ENCODE results near the gene NRXN3.
A peak's percentile ranks its signal among the peaks of the same experiment; 100 is the strongest.

NRXN3 gene

GRCh38 chr14:78598046-78598920 is 428.1 kb downstream of the NRXN3 start:
- peak in 1 of 2 experiments; percentile 21 for DNase-seq

- DNase-seq, result no peak
Observed at GRCh38 chr14:78605025-78605762, 435.0 kb downstream of the NRXN3 start.

- no peak for DNase-seq
Observed at GRCh38 chr14:78605897-78606500, 435.8 kb downstream of the NRXN3 start.

DNA sequence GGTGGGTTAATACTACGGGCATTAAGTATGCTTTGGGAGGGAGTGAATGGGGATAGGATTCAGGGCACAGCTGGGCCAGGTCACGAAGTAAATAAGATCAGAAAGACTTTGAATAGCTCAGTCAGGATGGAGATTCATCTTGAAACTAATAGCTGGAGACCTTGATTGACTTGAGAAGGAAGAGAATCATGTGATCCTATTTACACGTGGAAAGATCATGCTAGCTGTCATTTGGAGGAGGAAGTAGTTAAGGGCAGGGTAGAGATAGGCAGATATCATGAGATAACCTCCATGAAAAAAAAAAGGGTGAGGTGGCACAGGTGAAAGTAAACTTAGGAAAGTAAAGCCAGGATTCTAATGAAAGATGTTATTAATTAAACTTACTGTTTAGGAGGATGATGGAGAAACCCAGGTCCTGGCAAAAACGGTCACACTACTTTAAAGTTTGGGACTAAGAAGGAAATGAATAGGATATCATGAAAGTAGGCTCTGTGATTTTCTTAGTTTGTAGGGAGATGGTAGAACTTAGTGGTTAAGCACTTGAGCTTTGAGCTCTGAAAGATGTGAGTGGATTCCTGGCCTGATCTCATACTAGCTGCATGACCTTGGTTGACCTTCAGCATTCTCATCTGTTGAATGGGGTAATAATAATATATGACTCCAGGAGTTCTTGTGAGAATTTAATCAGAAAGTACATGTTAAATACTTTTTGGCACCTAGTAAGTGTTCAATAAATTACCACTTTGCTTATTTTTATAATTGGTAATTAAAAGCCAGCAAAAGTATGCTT is 439.0 kb downstream of the NRXN3 start:
- no peak for DNase-seq

GRCh38 chr14:78610994-78611393 is 440.8 kb downstream of the NRXN3 start:
- DNase-seq, result no peak

- no peak for DNase-seq
Observed at GRCh38 chr14:78611796-78612571, 441.8 kb downstream of the NRXN3 start.

DNA sequence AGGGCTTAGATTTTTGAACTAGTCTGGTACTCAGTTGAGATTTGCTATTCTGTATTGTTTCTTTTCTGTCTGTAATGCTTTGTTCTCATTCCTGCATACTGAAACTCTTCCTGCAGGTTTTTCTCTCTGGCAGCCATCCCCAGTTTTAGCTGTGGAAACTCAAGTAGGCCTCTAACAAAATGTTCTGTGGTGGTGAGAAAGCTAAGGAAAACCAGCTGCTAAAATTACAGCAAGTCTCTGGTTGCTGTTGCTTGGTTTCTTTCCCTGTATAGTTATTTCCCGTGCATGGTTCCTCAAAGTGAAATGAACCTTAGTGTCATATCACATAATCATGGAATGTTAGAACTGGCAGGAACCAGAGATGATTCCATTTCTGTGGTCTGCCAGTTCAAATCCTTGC is 442.5 kb downstream of the NRXN3 start:
- no peak for DNase-seq

GRCh38 chr14:78614593-78614992 is 444.4 kb downstream of the NRXN3 start:
- DNase-seq, result no peak

GRCh38 chr14:78617735-78618134 is 447.6 kb downstream of the NRXN3 start:
- DNase-seq, result no peak

DNA sequence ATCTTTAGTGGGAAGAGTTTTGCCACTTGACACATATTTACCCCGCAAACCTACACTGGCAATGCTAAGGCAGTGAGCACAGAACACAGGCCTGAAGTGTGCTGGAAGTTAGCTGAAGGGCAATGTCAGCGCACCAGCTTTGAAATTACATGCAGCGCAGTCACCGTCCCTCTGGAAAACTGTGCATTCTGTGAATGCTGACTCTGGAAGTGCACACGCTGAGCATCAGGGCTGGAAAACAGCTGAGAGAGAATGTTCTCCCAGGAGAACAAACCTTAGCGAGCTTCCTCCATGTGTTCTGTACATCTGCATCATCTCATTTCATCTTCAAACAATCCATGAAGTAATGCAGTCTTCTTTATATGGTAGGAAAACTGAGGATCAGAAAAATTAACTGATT is 448.2 kb downstream of the NRXN3 start:
- DNase-seq, result no peak

- no peak for DNase-seq
Observed at GRCh38 chr14:78627114-78627513, 456.9 kb downstream of the NRXN3 start.

DNA sequence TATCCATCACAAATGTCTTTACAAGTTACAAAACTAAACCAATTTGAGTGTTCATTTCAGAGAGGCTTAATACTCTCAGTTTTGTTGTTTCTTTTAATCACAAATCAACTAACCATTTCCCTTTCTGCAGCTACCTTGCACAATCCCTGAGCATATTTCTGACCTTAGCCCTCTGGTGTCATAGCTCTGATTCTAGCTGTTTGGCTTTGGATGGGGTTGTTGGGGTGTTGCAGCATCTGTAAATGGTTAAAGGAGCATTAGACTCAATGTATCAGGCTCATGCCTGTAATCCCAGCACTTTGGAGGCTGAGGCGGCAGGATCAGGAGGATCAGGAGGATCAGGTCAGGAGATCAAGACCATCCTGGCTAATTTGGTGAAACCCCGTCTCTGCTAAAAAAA is 461.4 kb downstream of the NRXN3 start:
- DNase-seq, result no peak

- no peak for DNase-seq
Observed at GRCh38 chr14:78633752-78634151, 463.6 kb downstream of the NRXN3 start.

GRCh38 chr14:78637489-78637888 is 467.3 kb downstream of the NRXN3 start:
- DNase-seq, result no peak

DNA sequence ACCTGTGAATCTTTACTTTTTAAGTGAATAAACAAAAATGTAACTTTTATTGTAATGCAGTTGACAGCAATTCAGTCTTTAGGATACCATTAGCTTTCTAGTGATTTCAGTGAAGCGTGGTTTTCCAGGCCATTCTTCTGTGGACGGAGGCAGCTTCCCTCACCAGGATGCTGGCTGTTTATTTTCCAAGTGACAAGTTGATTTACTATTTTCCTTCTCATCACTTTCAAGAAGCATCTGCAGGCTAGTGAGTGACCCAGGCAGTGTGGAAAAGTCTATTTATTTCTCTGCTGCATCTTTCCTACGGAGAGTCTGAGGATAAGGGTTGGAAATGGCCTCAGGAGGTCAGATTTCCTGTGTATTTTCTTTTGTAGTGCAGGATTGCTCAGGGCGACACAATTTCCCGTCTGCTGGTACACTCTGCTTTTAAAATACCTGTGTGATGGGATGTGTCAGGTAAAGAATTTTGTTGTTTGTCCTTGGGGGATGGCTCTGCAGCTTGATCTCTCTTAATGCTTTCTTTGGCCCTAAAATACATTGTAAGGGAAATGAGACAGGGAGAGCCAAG is 467.8 kb downstream of the NRXN3 start:
- no peak for DNase-seq

GRCh38 chr14:78638926-78639325 is 468.8 kb downstream of the NRXN3 start:
- no peak for DNase-seq

DNA sequence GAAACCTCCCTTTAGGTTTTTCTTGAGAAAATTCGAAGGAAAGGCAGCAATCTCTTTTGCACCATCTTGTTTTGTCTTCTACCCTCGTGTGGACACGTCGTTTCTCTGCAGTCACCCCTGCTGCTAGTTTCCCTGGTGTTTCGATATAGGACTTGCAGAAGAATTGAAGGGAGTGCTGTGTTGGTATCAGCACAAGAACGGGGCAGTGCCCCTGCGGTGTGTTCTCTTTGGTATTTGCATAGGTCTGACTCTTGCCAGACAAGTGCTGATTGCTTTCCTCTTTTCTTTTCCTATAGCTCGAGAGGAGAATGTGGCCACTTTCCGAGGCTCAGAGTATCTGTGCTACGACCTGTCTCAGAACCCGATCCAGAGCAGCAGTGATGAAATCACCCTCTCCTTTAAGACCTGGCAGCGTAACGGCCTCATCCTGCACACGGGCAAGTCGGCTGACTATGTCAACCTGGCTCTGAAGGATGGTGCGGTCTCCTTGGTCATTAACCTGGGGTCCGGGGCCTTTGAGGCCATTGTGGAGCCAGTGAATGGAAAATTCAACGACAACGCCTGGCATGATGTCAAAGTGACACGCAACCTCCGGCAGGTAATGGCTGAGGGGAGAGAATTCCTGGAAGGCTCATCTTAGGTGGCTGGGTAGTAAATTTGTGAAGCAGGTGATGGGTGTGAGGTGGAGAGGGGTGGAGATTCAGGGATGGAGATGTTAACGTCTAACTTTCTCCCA is 474.8 kb downstream of the NRXN3 start:
- no peak for DNase-seq

- DNase-seq, result no peak
Observed at GRCh38 chr14:78652727-78653126, 482.6 kb downstream of the NRXN3 start.

DNA sequence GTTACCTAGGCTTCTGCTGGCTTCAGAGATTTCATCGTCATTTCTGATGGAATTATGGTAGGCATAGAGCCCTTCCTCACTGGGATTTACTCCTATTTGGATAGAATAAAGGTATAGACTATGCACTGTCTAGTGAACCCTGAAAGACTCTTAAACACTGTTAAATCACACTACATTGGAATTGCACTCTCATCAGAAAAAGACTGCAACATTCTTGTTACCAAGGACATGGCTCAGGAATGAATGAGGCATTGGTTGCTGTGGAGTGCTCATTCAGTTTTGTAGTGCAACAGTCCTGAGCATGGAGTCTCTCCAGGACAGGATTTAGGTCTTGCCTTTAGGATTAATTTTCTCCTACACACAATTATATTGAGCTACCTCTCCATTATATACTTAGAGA is 483.0 kb downstream of the NRXN3 start:
- no peak for DNase-seq

GRCh38 chr14:78657451-78657850 is 487.3 kb downstream of the NRXN3 start:
- DNase-seq, result no peak

DNA sequence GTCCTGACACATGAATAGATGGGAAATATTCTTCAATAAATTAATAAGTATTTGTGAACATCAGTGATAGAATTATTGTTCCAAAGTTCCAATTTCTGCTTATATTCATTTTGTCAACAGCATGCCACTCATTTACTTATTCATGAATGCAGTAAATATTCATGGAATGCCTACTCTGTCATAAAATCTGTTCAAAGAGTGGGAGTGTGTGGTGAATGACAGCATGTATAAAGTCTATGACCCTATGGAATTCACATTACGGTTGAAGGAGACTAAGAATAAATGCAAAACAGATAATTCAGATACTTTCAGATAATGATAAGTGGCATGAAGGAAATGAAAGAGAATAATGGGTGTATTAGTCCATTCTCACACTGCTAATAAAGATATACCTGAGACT is 494.7 kb downstream of the NRXN3 start:
- DNase-seq, result no peak
